Anterior cingulate cortex (tissue), 58 donors: ENCODE measurements around the gene OPRM1.
"Not testable (repeated sequence)": the region's sequence is repeated elsewhere in the genome, so short reads cannot be mapped to it uniquely, and the experiment has no call there.

Experiments
- DNase-seq, 58 donors: peaks; one replicate each; lab custom pipeline; 2025; lab: John Stamatoyannopoulos, UW

Gene OPRM1

DNA sequence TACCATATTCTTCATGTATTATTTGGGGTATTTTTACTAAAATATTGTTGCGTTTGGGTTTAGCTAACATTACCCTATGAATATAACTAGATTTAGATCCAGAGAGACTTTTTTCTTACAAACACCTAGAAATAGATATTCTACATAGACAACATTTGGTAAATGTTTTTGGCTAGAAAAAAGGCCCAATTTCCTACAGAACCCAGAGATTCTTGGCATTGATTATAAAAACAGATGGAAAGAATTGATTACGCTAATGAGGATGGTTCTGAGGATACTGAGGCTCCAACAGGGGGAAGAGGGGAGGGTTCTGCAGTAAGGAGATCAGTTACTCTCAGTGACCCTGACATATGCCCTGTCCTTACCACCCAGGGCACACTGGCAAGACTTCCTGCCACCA is 194.3 kb downstream of the OPRM1 start:
- DNase-seq = no peak

DNA sequence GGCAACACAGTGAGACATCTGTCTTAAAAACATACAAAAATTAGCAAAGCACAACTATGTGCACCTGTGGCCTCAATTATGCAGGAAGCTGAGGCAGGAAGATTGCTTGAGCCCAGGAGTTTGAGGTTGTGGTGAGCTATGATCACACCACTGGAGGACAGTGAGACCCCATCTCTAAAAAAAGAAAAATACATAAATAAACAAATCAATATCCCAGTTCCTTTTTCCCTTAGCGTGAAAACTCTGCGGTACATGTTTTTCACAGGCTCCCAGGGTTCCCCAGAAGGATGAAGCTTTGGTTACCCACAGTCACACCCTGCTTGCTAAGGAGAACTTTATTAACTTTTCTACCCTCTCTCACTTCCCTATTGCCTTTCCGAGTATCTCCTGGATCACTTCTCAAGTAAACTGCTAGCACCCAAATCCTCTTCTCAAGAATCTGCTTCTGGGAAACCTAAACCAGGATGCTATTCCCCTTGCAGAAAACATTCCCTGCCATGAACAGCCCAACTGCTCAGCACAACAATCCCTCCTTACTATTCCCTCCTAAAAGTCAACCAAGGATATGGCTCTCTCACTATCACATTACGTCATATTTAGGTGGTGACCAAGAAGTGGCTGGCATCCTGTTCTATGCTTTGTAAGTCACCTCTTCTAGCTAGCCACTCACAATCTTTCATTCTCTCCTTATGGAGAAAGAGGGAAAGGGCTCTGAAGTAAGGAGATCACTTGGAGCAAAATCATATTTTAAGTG is 195.2 kb downstream of the OPRM1 start:
- no peak for DNase-seq

DNA sequence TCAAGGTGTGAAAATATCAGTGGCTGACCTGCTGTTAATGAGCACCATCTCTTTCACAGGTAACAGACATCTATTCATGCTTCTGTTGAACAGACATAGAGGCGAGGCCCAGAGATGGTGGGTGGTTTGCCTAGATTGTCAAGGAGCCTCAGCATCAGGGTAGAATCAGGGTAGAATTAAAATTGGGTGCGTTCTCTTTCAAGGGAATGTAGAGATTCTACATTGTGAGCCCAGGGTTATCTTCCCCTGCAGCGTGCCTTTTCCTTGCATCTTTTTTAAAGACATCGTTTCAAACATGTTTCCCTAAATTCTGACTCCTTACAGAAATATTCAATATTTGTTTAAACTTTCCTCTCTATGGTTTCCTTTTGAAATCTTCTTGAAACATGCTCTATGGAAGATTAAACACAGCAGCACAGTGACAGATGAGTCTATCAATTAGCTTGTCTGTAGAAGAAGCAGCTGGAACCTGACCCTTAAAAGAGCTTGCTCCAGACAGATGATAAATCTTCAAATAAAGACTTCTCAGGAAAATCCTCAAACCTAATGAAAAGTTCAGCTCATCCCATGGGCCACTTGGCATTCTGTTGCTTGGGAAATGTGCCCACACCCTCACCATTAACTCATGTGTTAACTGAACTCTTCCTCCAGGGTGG is 197.7 kb downstream of the OPRM1 start:
- no peak for DNase-seq

DNA sequence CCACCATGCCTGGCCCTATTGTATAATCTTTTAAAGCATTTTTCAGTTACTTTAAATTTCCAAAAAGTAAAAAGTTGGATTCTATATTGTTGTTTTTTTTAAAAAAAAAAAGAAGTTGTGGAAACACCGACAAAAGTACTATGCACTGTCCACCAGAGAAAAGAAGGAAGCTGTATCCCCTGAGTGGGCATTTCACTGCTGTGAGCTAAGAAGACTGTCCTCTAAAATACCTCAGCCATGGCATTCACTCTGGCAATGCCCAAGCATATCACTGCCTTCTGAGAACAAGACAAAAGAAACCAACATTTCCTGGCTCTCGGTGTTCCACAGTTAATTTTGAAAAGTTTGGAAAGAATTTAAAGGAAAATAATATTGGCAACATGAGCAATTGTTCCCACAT is 199.8 kb downstream of the OPRM1 start:
- DNase-seq = no peak

DNA sequence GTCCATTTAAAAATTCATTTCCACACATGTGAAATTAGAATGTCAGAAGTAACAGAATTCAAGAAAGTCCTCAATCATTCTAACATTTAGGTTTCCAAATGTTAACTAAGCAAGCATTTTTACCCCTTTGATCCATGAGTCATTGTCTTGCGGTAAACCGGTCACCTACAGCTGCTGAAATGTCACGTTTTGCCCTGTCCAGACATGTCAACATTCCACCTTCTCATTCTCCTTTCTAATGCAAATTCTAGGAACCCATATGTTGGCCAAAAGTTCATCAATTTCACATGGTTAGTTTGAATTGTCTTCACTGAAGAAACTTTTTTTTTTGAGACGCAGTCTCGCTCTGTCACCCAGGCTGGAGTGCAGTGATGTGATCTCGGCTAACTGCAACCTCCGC is 200.4 kb downstream of the OPRM1 start:
- no peak for DNase-seq

DNA sequence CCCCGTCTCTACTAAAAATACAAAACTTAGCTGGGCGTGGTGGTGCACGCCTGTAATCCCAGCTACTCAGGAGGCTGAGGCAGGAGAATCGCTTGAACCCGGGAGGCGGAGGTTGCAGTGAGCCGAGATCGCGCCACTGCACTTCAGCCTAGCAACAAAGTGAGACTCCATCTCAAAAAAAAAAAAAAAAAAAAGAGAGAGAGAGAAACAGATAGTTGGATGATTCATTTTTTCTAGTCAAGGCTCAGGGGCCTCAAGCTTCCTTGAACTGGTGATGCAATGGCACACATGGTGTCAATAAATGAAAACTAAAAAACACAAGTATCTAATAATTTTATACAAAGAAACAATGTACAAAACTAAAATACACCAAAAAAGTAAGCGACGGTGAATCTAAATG is 202.0 kb downstream of the OPRM1 start:
- DNase-seq = not testable (repeated sequence)

DNA sequence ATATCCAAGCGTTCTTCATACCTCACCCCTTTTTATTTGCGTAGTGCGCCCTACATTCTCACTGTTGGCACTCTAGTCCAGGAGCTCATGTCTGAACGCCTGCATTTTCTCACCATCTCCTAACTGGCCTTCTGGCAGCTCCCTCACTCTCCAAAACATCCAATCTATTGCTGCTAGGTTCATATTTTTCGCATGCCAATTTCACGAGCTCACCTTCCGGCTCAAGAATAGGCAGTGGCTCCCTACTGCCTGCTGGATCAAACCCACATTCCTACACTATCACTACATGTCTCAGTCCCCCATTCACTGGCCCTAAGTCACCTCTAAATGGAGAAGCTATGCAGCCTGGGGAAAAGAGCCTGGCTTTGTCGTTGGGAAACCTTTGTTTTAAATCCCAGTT is 202.5 kb downstream of the OPRM1 start:
- DNase-seq = no peak

DNA sequence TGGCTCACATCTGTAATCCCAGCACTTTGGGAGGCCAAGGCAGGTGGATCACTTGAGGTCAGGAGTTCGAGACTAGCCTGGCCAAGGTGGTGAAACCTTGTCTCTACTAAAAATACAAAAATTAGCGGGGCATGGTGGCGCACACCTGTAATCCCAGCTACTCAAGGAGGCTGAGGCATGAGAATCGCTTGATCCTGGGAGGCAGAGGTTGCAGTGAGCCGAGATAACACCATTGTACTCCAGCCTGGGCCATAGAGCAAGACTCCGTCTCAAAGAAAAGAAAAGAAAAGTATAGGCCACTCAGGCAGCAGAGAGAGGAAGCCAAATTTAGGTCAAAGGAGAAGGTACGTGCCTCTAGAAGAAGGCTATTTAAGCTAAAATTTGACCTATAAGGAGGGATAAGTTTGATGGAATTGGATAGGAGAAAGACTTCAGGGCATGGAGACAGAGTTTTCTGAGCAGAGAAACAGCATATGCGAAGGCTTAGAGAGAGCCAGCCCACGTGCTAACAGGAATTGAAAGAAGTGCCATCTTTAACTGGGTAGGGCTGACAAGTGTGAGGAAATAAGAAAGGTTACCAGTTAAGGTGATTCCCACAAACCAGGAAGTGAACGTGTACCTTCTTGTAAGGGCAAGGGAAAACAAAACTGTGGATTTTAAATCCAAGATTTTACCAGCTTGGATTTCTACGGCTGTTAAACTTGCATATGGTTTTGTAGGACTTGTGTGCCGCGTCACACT is 203.7 kb downstream of the OPRM1 start:
- DNase-seq = no peak

DNA sequence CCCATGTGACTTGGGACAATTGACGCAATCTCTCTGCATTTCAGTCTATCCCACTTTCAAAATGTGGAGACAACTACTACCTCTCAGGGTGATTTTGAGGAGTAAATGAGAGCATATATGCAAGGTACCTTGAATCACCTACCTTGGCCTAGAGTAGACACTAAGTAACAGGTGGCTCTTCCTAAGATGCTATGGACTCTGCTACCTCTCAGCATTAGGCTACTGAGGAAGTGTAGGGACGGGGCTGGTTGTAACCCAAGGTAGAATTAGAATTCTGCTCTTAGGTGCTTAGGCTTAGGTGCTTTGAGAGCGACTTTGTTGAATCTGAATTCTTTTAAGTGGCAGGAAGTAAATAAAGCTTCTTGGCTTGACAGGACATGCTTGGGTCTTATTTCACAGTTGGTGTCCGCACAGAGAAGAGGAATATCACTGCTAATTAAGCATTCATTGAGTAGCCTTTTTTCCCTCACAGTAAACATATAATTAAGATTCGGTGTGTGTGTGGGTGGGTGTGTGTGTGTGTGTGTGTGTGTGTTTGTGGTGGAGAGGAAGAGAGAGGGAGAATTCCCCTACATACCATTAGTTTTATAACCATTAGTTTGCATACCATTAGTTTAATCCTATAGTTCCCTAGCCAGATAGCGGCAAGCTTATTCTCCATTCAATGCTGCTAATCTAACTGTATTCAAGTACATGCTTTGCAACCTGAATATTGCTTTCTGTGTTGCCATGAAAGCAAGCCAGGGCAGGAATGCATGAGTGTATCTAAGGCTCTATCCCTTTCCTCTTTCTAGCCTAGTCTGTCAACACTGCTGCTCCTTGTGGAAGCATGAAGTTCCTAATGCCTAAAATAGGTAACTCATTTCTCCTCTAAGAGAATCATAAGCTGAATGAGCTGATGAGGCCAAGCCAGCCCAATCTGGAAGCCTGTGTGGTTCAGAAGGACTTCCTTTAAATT is 205.0 kb downstream of the OPRM1 start:
- peak in 3 of 58 donors; percentile 9 to 29 (median 20) for DNase-seq

DNA sequence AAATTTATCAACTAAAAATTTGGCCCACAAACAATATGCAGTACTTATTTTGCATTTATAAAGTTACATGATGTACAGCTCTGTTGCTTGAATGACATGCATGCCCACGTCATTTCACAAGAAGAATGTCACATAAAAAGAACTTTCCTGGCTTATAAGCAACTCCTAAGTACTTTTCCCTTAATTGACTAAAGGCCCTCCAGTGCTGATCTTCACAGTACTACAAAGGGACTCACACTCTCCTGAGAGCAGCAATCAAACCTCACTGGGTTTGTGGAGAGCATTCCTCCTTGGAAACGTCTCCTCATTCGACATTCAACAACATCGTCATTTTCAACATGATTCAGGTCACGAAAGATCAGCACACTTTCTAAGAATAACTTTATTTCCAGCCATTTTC is 206.5 kb downstream of the OPRM1 start:
- peak in 1 of 58 donors; percentile 11 for DNase-seq

DNA sequence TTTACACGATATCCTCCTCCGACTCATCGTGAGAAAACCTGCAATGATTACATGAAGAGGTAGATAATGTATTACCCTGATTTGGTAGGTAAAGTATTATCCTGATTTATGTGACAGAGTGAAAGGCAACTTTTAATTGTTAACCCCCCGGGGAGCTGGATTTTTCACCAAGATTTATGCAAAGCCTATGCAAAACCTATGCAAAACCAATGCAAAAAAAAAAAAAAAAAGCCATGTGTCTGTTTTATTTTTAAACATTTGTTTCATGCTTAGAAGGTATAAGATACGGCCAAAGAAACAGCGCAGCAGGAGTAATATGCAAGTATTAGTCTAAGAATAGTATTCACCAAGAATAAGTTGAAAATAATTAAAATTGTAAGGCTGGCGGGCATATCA is 207.7 kb downstream of the OPRM1 start:
- no peak for DNase-seq

DNA sequence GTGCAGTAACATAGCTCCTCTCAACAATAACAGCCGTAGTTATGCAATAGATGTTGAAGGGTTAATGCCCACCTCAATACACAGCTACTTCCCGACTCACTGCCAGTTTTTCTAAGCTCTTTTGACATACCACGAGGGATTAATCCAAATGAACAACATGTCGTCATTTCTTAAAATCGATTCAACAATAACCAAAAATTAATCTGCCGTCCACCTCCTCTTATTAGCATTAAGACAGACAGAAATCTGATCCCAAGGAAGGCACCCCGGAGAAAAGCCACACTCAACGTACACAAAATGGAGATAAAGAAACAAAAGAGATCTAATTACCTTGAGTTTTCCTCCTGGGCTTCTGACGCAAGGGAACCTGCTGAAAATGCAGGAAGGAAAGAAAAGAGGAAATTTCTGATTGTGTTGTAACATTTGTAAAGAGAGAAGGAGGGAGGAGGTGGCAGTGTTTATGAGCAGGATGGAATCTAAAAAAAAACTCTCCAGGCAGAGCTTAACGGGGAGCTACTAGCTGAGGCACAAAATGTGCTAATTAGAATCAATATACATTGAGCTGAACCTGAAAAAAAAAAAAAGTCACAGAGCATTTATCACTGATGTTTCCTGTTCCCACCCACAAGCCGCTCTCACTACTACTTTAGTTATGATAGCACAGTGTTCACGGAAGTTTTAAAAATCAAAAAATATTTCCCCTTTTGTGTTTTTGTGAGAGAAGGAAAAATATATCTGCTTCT is 208.2 kb downstream of the OPRM1 start:
- peak in 2 of 58 donors; percentile 16 to 31 for DNase-seq

DNA sequence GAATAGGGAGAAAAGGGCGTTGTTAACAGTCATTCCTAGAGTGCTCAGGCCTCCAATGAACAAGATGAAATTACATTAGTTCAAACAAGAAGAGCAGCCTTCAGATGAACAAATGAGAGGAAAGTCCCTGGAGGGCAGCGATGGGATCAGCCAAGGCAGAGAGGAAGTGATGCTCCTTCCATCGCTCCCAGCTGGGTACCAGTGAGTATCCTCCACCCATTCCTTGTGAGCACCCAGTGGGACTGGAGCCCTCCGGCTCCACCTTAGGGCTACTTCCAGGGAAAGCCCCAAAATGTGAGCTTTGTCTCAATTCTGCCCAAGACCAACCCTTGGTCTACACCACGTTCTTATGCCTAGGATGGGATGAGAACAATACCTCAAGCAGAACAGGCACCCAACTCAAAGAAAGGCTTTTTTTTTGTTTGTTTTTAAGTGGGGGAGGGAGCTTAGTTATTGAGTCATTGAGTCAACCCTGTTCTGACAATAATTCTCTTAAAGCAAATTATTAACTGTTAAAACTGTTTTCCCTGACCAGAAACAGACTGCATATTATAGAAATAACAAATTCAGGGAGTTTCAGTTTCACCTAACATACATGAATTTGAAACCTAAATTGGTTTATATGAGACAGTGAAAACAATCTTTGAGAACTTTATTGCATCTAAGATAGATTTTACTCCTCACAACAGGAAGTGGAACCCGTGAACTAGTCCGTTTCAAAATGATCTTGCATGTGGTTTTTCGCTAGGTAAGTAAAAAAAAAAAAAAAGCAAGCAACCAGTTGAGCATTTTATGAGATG is 210.7 kb downstream of the OPRM1 start:
- no peak for DNase-seq

DNA sequence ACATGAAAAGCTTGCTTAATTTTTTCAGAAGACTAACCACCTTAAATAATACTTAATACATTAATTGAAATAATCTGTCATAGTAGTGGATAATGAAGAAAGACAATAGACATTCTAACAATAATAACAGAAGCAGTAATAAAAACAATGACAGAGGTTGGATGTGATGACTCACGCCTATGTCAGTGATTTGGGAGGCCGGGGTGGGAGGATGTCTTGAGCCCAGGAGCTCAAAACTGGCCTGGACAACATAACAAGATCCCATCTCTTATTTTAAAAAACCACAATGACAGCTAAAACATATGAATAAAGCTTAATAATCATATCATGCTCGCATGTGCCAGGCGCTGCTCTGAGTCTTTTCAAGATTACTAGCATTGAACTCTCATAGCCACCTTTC is 212.1 kb downstream of the OPRM1 start:
- DNase-seq = no peak

DNA sequence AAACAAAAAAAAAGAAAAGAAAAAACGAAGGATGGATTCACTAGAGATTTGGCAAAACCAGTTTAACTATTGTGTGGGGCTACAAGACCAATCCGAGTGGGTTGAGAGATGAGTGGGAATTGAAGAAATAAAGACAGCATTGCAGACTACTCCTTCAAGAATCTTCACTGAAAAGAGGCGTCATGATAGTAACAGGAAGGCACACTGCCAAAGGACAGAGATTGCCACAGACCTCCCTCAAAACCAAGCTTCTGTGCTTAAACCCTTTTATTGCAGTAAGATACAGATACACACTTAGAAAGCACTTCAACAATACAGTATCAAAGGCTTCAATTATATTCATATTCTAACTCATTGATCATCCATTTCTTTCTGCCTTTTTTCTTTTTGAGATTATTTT is 213.6 kb downstream of the OPRM1 start:
- DNase-seq = no peak

DNA sequence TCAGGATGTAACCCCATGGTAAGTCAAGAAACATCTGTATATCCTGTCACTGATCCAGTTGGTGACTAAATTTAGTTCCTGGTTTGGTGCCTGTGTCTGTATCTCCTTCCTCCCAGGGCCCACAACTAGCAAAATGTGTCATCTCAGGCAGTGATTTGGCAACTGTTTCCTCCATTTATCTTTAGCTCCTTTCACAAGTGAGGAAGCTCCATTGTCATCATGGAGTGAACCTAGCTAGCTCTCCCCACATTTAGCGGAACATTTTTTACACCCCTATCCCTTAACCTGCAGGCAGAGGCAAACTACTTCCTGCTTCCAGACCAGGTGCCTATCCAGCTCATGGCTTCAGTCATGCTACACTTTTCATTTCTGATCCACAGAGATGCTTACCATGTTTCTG is 218.0 kb downstream of the OPRM1 start:
- DNase-seq = peak in 3 of 58 donors; percentile 16 to 71 (median 23)

DNA sequence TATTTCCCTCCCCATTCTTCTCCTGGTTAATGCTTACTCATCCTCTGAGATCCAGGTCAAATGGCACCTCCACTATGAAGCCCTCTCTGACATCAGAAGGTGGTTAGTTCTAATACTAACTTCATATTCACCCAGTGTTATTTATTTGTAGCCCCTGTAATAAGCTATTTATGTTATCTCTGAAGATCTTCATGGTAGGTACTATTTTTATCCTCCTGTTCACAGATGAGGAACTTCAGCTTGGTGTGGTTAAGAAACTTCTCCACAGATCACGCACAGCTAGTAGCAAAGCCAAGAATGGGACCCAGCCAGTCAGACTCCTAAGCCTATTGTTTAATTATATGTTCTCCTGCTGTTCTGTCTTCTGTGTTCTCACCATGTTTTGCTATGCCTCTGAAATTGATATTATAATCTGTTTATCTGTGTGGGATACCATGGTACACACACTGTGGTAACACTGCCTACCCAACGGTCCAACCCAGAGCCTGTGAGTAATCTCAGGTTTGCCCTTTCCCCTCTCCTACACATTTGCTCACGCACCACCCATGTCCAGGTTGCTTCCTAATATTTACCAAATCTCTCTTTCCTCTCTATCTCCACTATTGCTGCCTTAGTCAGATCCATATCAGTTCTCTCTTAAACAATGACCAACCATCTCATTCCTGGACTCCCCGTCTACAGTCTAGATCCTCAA is 219.2 kb downstream of the OPRM1 start:
- peak in 1 of 58 donors; percentile 16 for DNase-seq
